Hematopoietic multipotent progenitor cell treated with erythropoietin and hydrocortisone succinate and interleukin-3 and kit ligand, for 6 days (in vitro differentiated cells): Measurements from ENCODE around the gene RFC4.

Experiments
- DNase-seq: peaks from one replicate; pipeline ENCODE4 v3.0.0-alpha.2; 2015

Gene RFC4

GRCh38 chr3:186785495-186786018 lies 20.7 kb downstream of the RFC4 start:
- no peak for DNase-seq

DNA sequence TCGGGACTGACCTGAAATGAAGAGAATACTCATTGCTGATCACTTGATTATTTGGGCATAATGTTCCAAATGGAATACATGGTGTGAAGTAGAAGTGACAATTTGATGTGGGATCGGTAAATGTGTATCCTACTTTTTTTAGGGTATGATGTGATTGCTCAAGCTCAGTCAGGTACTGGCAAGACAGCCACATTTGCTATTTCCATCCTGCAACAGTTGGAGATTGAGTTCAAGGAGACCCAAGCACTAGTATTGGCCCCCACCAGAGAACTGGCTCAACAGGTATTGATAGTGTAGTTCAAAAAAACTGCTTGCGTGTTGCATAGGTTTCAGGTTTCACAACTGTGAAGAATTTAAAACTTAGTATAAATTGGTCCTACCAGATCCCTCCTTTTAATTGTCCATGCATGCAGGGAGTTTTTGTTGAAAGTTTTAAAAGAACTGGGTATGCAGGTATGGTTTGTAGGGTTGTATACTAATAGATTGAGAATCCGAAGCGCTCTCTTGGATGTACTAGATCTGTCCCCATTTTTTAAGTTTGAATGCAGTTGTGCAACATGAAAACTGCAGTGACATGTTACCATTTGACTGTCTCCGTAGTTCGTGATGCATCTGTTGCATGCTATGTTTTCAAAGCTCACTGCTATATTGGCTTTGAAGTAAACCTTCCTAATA lies 21.3 kb downstream of the RFC4 start:
- peak; percentile 35 for DNase-seq

DNA sequence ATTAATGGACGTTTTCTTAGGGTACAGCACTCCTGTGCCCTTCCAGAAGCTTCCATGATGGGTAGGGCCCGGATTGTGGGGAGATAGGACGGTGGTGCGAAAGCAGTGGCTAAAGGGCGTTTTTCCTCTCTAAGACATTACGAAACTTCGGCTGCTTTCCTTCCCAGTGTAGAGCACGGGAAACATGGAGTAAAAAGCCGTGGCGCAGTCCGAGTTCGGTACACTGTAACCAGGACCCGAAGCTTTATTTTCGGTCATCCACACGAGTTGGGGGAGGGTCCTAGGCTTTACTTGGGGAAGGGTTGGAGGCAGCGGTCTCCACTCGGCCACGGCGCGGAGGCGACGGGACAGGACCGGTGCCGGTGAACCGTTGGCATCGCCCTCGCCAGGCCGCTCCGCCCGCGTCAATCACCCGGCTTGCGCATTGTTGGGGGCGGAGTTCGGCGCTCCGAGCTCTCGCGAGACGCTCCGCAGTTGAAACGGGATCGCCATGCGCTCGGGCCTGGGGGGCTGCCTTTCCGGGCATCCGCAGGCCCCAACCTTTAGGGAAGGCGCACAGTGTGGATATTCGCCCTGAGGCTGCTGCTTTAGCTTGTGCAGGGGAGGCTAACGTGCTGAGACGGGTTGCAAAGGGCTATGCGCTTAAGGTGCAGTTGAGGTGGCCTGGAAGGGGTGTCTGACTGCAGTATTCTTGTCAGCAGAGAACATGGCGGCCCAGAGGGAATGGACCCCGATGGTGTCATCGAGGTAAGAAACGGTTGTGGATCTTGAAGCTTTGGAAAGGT lies 22.4 kb downstream of the RFC4 start:
- peak; percentile 87 for DNase-seq

- DNase-seq = peak; percentile 93
Observed at GRCh38 chr3:186783058-186783730, 23.1 kb downstream of the RFC4 start, which contains the start of gene EIF4A2. TSS of gene EIF4A2 (plus strand) at chr3:186783577. CDS start at chr3:186783611, 34 bp downstream.

DNA sequence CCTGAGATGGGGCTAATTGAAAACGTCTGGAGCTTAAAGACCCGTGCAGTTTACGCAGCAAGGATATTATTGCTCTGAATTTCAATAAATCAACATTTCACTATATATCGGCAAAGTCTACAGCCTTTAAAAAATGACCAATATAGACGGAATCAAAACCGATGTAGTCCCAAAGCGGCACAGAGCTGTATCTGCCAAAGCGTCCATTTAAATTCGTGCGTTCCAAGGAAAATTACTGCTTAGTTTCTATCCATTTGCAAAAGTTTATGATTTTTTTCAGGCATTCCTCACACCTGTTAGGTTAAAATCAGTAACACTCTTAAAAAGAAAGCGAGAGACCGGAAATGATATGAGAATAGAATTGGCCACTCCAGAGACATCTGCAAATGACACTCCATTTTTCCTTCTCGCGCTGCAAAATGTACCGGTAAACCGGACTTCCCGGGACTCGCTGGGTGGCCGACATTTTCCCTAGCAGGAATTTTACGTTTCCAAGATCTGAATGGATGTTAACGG lies 23.7 kb downstream of the RFC4 start:
- peak; percentile 51 for DNase-seq

DNA sequence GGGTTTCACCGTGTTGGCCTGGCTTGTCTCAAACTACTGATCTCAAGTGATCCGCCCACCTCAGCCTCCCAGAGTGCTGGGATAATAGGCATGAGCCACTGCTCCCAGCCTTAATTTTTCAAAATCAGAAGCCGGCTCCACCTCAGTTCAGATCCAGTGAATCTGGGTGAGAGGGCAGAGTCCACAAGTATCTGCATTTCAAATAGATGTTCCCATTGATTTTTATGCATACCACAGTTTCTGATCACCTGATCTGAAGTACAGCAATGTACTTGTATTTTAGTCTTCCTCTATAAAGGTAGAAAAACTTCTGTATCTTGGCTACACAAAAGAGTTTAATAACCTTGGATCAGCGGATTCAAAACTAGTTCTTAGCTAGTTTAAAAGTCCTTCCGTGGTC lies 27.1 kb downstream of the RFC4 start:
- no peak for DNase-seq

DNA sequence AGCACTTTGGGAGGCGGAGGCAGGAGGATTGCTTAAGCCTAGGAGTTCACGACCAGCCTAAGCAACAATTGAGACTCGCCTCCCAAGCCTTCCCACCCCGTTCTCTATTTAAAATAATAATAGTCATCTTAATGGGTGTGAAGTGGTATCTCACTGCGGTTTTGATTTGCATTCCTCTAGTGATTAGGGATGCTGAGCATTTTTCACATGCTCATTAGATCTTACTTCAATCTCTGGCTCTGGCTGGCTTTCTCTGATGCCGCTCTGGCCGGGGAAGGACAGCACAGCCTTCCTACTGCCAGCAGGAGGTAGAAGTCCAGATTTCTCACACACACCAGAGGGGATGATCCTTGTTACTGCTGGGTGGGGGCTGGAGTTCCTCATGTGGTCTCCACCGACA lies 30.3 kb downstream of the RFC4 start:
- DNase-seq = no peak

GRCh38 chr3:186772701-186773417 lies 33.4 kb downstream of the RFC4 start:
- peak; percentile 81 for DNase-seq

- peak; percentile 55 for DNase-seq
Observed at GRCh38 chr3:186772281-186772694, 34.0 kb downstream of the RFC4 start.

DNA sequence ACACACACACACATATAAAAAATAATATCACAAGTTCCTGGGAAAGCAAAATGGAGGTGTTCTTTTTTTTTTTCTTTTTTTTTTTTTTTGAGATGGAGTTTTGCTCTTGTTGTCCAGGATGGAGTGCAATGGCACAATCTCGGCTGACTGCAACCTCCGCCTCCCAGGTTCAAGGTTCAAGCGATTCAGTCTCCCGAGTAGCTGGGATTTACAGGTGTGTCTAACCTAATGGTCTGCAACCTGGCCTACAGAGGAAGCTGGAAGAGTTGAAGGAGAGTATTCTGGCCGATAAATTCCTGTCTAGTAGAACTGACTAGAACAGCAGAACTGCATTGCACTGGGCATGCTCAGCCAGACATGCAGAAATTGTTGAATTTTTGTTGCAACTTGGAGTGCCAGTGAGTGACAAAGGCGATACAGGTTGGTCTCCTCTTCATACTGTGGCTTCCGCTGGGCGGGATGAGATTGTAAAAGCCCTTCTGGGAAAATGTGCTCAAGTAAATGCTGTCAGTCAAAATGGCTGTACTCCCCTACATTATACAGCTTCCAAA lies 45.3 kb downstream of the RFC4 start:
- no peak for DNase-seq

- no peak for DNase-seq
Observed at GRCh38 chr3:186760141-186760833, 46.0 kb downstream of the RFC4 start.

DNA sequence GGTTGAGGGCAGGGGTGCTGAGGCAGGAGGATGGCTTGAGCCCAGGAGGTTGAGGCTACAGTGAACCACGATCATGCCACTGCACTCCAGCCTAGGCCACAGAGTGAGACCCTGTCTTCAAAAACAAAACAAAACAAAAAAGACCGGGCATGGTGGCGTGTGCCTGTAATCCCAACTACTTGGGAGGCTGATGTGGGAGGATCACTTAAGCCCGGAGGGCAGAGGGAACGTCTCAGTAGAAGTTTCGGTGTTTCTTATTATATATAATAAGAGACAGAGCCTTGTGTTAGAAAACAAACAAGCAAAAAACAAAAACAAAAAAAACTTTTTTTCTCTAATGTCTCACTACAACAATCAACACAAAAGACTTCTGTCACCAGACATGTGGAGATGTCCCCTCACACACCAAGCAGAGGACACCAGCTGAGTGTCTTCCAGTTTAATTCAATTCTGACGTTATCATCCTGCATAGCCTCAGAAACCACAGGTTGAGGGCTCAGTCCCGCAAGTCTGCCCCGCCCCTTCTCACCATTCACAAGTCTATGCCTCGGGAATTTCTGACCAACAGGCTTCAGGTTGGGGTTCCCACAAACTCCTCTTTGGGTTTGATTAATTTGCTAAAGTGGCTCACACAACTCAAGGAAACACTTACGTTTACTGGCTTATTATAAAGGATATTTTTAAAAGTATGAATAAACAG lies 46.9 kb downstream of the RFC4 start:
- DNase-seq = peak; percentile 17

- DNase-seq = no peak
Observed at GRCh38 chr3:186757686-186758220, 48.5 kb downstream of the RFC4 start.

DNA sequence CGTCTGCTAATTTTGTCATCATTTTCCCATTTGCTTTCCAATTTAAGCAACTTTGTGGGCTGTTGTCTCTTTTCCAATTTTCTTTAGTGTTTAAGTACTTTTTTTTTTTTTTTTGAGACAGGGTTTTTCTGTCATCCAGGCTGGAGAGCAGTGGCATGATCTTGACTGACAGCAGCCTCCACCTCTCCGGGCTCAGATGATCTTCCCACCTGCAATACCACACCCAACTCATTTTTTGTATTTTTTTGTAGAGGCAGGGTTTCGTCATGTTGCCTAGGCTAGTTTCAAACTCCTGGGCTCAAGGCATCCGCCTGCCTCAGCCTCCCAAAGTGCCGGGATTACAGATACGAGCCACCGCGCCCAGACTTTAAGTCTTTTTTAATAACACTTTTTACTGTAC lies 49.1 kb downstream of the RFC4 start:
- no peak for DNase-seq

- DNase-seq = no peak
Observed at GRCh38 chr3:186754871-186755270, 51.4 kb downstream of the RFC4 start.

GRCh38 chr3:186754006-186754405 lies 52.3 kb downstream of the RFC4 start:
- DNase-seq = no peak

- no peak for DNase-seq
Observed at GRCh38 chr3:186751480-186751879, 54.8 kb downstream of the RFC4 start.

- DNase-seq = no peak
Observed at GRCh38 chr3:186750316-186750715, 56.0 kb downstream of the RFC4 start.

DNA sequence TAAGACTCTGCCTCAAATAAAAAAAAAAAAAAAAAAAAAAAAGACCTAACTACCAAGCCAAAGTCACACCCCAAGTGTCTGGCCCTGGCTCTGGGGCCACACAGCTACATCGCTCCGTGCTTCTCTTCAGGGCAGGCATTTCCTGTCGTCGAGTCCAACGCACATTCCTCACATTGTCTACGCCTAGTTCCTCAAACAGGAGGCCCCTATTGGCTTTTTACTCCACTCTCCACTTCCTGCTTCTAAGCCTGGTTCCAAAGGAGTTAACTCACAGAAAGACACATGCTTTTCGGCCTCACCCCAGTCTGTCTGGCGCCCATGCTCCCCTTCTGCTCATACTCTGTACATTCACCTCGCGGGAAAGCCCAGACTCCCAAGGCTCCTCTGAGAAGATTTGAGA lies 60.3 kb downstream of the RFC4 start:
- DNase-seq = peak; percentile 59

DNA sequence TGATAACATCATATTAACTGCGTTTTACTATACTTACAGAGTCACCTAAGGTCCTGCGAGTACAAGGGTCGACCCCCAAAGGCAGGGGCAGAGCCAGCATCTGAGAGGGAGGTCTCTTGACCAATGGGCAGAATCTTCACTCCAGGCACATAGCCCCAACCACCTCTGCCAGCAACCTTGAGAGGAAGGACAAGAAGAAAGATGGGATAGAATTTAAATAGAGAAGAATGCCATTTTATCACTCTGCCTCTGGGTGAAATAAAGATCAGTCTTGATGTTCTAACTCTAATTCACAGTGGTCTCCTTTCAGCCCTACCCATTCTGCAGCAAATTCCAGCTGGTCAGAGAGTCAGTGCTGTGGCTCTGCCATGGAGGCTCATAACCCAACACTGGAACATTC lies 62.6 kb downstream of the RFC4 start:
- no peak for DNase-seq
